Glomerular endothelial cell (primary cell): ENCODE results near the gene PI4K2A. TPM values are rescaled to one million over a fixed set of nuclear protein-coding genes. Genes with fewer than 3 reads are reported as not detected.
"Not testable (repeated sequence)": the region's sequence is repeated elsewhere in the genome, so short reads cannot be mapped to it uniquely, and the experiment has no call there.

Source experiments
- DNase-seq: peaks from one replicate; pipeline ENCODE4 v3.0.0-alpha.2; 2011; ENCODE audit warnings: low read depth, low spot score; ENCODE audit errors: extremely low read depth
- total RNA-seq: library from RNA; depleted of rRNA; stranded (reverse); fragments of >200 nt; gene quantifications from 2 replicates; pipeline ENCODE4 v1.2.3, GENCODE V29; 2015

PI4K2A gene
- total RNA-seq, 1 donor from 2014 or later = 26.6 TPM

DNA sequence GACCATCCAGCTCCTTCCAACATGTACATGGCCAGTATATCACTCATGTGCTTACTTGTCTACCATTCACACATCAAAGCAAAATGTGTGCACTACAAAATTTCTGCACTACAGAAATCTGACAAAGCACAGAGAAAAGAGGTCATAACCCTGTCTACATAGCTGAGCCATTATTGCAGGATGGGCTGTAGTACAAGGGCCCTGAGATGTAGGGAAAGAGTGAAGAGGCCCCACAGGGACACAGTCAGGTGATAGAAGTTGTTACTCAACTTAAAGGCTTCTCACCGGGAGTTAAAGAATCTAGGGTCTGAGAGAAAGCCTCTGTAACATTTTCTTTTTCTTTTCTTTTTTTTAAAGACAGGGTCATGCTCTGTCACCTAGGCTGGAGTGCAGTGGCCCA lies 29.1 kb downstream of the PI4K2A start:
- no peak for DNase-seq

DNA sequence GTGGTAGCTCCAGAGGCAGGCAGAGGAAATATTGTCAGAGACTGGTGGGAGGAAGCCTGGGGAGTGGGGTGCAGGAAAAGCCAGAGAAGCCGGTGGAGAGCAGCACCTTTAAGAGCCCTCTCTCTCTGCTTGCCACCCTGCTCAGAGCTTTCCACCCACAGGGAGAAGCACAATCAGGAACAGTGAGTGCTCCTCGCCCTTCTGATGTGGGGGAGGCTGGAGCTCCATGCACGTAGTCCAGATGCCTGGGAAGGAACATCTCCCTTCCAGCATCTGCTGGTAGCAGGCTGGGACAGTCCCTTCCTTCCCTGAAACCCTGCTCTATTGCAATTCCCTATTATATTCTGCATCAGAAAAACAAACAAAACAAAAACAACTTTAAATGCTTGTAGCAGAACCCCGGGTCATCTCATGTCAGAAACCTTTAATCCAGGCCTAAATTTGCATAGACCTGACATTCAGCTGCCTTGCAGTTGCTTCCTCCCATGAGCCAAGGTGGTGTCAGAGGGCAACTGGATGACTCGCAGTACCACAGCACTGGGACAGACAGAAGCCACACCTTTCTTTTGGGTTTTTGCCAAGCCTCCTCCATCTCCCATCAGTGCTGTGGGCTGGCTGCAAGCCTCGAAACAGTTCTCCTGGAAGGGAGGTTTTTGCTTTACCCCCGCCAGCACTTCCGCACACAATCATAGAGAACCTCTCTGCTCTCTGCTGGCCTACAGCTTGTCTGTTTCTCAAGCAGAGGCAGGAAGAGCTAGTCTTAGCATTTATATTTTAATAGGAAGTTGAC lies 33.5 kb downstream of the PI4K2A start:
- DNase-seq = no peak

DNA sequence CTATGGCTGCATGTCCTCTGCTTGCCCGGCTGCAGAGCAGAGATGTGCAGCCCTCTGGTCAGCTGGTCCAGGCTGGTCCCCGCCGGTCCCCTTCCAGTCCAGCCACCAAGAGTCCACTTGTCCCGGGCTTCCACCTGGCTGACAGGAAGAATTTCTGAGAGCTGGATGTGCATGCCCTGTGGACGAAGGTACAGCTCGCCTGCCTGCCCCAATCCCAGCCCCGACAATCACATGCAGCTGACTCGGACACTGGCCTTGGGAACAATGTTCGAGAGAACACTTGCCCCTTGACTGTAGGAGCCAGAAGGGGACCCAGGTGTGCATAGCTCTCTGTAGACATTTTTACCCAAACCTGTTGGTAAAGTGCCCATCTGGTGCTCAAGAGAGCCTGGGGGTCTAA lies 34.8 kb downstream of the PI4K2A start:
- DNase-seq = no peak

DNA sequence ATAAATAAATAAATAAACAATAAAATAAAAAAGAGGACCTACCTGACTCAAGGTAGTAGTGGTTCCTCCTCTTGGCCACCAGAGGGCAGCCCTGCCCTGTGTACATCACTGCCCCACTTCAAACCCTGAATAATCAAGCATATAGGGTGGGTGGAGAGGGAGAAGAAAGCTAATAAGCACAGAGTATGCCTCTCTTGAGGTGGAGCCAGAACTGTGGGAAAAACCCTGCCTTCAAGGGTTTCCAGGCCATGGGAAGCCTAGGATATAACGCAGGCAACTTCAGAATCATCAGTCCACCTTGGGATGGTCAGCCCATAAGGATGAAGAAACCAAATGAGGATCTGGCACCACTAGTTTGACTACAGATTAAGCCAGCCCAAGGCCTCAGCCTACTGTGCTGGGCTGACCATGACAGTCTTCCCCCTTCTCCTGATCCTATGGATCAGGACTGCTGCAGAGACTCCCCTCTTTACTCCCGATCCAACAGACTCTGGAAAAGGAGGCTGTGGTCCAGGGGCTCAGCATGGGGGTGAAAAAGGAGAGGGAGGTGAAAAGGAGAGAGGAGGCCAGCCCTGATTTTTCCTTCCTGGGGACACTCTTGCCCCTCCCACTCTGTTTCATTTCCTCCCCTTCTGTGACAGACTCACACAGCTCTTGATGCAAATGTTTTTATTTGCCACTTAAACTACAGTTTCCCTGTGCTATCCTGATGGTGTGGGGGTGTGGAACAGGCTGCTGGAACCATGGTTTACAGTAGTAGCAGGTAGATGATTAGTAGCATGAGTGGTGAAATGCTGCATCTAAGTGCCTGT lies 36.5 kb downstream of the PI4K2A start:
- DNase-seq = no peak

DNA sequence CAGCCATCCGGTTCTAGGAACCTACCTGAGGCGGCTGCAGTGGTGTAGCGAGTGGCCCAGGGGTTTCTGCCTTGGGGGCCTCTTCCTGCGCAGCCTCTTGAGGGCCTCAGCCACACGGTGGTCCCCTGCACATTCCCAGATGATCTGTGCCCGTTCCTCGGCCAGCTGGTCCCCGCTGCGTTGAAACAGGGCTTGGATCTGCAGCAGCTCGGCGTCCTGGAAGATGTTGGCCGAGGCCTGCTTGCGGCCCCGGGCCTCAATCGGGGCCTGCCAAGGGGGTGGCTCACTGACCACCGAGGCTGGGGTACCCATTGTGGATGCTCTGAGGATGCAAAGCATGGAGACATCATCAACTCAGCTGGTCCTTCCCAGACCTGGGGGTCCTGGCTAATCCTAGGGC lies 39.1 kb downstream of the PI4K2A start:
- no peak for DNase-seq

DNA sequence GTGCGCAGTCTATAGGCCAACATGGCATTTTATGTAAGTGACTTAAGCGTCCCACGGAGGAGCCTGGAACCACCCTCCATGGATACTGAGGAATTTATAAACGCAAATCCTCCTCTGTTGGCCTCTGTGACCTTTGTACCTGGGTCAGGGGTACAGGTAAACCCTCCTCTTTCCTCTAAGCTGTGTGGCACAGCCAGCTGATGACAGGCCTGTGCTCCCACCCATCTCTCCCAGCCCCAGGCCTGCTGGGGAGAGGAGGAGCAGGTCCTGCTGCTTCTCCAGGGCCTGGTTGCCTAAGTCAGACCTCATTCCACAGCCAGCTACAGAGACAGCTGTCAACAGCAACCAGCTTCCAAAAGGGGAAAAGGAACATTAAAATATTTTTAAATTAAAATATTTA lies 41.6 kb downstream of the PI4K2A start:
- no peak for DNase-seq

DNA sequence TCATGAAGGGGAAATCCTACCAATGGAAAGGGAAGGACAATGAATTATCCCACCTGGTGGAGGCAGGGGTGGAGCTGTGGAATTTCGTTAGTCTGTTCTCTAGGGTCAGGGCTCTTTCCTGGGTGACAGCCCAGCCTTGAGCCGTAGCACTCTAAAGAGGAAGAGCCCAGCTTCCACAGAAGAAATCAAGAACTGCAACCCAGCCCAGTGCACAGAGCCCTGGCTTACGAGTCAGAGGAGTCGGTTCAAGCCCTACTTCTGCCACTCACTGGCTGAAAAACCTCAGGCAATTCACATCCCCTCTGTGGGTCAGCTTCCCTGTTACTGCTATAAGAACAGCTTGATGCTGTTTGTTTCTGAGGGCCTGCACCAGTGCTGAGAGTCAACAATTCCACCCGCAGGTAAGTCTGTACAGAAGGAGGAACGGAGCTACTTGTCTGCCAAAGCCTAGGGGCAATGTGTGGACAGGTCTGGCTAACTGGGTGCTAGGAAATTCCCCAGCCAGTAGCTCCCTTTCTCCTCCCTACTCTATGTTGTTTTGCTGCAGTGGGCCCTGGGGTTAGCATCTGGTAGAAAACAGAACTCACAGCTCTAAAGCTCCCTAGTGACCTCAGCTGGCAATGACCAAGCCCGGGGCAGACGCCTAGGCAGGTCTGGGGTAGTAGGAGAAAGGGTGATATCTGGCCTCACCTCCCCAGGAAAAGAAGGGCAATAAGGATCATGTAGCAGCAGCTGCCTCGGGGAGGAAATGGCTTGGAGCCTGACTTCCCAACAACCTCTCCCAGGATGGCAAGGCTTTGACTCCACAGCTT lies 43.3 kb downstream of the PI4K2A start:
- no peak for DNase-seq

DNA sequence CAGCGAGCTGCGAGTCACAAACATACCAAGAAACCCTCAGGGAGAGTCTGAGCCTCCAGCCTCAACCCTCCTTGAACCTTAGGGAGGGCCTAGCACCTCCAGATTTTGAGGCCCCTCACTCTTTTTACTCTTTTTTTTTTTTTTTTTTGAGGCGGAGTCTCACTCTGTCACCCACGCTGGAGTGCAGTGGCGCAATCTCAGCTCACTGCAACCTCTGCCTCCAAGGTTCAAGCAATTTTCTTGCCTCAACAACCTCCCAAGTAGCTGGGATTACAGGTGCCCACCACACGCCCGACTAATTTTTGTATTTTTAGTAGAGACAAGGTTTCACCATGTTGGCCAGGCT lies 43.9 kb downstream of the PI4K2A start:
- DNase-seq = not testable (repeated sequence)

DNA sequence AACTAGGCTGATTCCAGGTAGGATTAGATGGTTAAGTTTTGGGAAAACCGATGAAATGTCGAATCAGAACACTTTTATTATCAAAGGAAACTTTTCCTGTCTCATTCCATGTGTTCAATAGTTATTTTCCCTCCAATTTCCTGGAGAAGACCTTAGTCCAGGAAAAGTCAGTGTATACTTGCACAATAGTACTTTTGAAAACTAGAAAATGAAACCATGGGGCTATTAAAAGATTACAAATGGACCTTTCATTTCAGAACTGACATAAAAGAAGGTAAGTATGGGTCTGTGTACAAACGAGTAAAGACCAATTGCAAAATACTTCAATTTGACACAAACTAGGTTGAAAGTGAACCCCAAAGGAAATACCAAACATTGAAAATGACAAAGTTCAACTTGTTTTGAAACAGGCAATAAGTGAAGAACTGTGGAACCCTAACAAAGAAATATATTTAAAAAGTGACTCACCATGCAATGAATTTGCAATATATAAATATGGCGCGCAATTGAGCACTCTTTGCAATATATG lies 44.5 kb downstream of the PI4K2A start:
- DNase-seq = no peak

DNA sequence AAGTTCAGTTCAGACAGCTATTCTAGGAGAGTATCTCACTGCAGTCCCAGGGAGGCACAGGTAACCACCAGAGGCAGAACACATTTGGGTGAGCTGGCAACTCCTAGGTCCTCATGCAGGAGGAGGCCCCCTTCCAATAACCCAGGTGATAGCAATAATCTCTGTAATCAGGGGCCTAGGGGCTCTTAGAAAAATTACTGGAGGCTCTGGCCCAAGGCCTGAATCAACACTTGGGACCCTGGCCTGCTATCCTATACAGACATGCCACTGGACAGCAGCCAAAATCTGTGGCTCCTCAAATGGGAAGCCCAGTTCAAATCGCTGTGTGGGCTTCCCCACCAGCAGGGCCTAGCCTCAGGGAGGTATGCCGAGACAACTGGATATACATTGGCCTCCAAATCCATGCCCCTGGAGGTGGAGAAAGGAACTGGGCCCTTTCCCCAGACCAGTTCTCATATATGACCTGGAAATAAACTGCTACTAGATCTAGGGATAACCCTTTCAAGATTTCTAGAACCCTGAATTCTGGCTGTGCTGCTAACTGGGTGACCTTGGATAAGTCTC lies 45.0 kb downstream of the PI4K2A start:
- DNase-seq = no peak

DNA sequence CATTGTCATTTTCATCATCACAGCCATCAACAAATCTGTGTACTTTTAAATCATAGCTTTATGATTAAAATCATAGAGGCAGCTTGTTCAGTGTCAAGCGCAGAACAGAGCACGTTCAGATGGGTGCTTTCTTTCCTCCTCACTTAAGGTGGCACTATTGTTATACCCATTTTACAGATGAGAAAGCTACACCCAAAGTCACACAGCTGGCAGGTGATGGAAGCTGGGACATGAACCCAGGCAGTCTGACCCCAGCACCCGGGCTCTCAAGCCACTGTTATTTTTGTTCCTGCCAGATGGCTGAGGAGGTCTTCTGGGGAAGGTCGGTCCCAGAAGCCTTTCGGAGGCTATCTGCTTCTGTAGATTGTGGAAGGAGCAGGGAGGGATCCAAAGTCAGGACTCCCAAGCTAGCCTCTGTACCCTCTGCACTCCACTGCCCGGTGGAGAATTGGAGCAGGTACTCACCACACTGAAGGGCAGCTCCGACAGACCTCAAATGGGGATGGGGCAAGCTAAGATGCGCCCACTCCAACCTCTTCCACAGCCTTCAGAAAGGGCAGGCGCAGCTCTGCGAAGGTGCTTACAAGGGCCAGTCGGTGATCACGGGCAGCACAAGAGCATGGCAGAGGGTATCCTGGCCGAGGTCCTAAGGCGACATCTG lies 46.0 kb downstream of the PI4K2A start:
- DNase-seq = no peak

DNA sequence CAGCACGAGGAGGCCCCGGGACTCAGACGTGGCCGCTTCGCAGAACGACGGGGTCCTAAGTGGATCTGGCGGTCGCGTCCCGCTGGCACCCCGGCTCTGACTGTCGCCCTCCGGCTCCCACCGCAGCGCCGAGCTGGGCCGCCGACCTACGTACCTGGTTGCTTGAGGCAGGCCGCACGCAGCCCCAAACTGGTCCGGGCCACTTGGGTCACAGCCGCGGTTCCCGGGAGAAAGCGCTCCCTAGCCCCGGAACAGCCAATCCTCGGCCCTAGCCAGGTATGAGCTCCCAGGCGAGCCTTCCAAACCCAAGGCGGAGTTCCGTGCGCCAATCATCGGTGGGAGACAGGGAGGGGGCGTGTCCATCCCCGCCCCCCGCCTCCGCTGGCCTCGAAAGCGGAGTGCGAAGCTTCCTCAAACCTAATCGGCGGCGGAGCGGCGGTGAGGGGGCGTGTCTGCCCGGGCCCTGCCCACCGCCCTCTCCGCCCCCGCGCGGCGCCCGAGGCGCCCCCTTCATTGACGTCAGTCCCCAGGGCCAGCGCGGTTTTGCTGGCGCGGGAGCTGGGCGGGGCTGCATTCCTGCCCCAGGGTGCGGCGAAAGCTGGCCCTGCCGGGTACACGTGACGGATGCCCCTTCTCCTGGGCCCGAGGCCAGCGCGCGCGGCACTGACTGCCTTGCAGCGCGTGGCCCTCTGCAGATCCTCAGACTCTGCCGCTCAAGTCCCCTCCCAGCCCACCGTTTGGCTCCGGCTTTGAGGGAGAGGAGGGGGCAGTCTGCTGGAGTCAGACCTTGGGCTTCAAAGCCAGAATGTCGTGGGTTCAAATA lies 46.7 kb downstream of the PI4K2A start, which contains the start of gene AVPI1:
Gene AVPI1, minus strand, starts transcription at position 280 of the 823 bp plus-strand sequence. CDS start 7,336 bp downstream, outside the sequence.
- DNase-seq = peak; percentile 42

DNA sequence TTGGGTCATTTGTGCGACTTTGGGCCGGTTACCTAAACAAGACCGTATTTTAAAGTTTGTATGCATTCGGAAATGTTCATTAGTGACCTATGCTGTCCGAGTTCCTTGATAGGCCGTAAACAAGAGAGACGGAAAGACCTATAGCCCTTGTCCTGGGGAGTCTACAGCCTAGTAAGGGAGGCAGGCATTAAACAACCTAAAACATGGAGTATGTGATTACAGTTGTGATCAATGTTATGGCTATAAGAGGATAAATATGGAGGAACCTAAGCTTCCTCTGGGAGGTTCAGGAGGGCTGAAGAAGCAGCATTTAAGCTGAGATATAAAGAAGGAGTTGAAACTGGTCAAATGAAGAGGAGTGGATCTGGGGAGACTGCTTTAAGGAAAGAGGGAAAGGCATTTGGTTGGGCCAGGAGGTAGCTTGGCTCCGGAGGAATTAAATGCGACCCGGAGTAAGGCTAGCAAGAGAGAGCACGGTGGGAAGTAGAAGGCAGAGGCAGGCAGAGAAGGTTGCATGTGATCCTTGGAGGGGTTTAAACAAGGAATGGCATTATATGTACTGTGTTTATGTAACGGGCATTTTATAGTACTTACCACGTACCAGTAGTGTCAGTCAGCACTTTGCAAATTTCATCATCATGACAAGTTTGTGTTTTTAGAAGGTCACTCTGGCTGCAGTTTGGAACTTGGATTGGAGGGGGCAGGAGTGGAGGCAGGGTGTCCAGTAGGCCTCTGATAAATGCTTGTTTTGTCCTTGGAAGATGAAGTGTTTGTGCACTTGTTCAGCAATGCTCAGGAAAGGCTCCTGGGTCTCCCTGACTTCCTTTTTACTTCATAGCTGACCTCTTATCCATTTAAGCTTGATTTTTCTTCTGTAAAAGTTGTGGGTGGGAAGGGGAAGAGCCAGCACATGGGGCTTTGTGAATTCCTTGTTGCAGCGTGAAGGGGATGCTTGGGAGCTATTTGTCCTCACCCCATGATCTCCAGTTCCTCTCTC lies 47.6 kb downstream of the PI4K2A start:
- no peak for DNase-seq

DNA sequence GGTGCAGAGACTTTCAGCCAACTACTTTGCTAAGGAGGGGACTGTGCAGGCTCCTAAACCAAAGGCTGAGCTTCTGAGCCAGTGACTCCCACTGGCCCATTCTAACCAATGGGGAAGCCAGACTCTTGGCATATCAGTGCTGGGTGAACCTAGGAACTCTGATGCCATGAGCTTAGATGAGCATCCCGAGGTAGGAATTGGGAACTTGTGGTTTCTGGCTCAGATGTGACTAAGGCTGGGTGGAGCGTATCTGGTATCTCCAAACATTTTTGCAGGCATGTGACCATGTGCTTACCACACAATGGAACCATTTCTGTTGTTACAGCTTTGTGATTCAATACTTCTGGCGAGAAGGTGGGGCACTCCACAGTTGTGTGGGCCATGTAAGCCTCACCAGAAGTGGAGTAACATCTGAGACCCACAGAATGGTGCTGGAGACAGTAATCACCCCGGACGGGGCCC lies 49.1 kb downstream of the PI4K2A start:
- no peak for DNase-seq

DNA sequence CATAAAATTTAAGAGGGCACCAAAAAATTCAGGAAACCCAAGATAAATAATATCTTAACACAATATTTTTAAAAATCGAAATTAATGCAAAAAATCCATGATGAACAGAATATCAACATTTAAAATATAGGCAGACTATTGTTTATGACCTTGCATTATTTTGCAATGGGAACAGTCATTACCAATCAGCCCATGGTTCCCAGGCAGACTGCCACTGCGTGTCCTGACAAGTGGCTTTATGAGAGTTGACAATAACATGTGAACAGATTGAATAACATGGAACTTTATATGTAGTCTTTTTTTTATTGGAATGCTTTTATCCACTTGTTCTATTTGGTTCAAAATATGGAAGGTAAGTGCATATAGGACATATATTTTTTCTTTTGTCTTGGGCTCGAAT lies 49.7 kb downstream of the PI4K2A start:
- DNase-seq = no peak

DNA sequence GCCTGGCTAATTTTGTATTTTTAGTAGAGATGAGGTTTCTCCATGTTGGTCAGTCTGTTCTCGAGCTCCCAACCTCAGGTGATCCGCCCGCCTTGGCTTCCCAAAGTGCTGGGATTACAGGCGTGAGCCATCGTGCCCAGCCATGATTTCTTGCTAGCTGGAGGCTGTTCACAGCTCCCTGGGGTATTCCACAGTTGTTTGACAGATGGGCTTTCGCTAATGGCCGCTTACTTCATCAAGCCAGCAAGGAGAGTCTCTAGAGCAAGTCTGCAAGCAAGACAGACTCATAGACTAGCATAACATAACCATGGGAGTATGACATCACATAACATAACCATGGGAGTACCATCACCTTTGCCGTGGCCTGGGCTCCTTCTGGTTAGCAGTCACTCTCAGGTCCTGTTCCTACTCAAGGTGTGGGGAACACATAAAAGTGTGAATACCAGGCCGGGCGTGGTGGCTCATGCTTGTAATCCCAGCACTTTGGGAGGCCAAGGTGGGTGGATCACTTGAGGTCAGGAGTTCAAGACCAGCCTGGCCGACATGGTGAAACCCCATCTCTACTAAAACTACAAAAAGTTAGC lies 57.7 kb downstream of the PI4K2A start:
- DNase-seq = not testable (repeated sequence)

DNA sequence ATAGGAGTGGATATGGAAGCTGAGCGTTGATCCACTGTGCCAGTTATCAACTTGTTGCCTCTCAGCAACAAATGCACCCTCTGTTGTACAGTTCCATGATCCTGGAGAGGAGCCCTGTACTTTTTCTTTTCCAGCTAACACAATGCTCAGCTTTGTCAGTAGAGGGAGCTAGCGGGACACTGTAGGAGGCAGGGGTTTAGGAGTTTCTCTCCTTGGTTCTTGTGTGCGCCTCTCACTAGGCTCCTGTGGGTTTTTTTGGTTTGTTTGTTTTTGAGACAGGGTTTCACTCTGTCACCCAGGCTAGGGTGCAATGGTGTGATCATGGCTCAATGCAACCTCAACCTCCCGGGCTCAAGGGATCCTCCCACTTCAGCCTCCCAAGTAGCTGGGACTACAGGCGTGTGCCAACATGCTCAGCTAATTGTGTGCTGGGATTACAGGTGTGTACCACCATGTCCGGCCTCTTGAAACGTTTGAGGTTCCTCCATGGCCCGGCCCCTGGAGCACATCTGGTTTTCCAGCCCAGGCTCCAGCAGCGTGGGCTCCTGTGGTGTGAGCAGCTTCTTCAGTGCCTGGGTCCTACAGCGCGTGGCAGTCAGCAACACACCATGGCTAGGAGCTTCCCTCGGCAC lies 61.1 kb downstream of the PI4K2A start:
- DNase-seq = no peak
